ENCODE results near the gene SYT13. TPM values are rescaled to one million over a fixed set of nuclear protein-coding genes. Genes with fewer than 3 reads are reported as not detected.
A peak's percentile ranks its signal among the peaks of the same experiment; 100 is the strongest.

SYT13 gene
- total RNA-seq, 1 experiment from 2014 or later, result 1.4 TPM

DNA sequence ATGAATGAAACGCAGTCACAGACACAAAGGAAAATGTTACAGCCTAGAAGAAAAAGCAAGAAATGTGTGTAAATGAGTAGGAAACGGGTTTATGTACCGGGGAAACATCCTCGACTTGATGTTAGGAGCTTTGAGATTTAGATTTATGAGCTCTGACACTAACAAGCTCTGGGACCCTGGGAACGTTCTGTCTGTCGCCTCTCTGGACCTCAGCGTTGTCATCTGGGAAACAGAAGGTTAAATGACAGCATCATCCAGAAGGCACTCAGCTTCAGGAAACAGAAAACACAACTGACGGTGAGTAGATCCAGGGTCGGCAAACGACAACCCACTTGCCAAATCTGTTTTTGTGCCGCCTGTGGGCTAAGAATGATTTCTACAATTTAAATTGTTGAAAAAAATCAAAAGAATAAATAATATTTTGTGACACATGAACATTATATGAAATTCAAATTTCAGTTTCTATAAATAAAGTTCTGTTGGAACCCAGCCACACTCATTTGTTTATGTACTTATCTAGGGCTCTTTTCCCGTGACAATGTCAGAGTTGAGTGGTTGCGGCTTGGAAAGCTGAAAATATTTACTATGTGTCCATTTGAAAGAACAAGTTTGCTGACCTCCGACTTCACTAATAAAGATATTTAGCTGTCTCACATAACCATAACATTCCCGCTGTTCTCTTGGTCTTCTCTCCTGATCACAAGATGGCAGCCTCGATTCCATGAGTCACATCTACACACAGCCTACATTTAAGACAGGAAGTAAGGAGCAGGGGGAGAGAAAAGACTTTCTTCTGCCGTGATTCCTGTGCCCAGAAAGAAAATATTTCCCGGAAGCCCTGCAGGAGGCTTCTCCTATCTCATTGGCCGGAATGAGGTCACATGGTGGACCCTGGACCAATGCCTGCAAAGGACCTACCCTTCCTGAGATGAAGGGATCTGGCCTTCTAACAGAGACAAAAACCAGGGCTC lies 47.1 kb upstream of the SYT13 start:
- Histone ChIP-seq H3K79me2 (ENCODE audit: insufficient read depth, low read length) (no peaks in the 10 kb centered on the region), H3K4me3 (replicated peaks in 1 of 2; ENCODE audit: low read depth in 1 of 2, low read length in 2 of 2) (no peak overlapping the region), H3K27ac (ENCODE audit: low read depth, low read length) (no peak overlapping the region), H3K9ac (ENCODE audit: low read length) (no peak overlapping the region), H3K4me1 (ENCODE audit: control insufficient read depth in 1 of 2, insufficient read depth in 2 of 2, low read length in 2 of 2) (peaks cover 6 to 16% of the 10 kb centered on the region in 2 experiments; a peak in 3 of 4 replicates), H3K36me3 (ENCODE audit: control insufficient read depth in 1 of 2, insufficient read depth in 2 of 2, low read length in 2 of 2) (no peaks in the 10 kb centered on the region), H4K20me1 (ENCODE audit: insufficient read depth) (no peaks in the 10 kb centered on the region), H3K27me3 (ENCODE audit: insufficient read depth, low read length) (no peaks in the 10 kb centered on the region), H3K4me2 (ENCODE audit: low read length) (peak overlapping the region; percentile 48), H2AFZ (ENCODE audit: low read depth, low read length, poor library complexity, severe bottlenecking) (peak overlapping the region; percentile 92), H3K9me3 (ENCODE audit: control insufficient read depth in 1 of 2, insufficient read depth in 1 of 2, low read depth in 1 of 2, low read length in 2 of 2) (no peaks in the 10 kb centered on the region), H3K9me2 (ENCODE audit: insufficient read depth) (no peaks in the 10 kb centered on the region)
- ChIA-PET RAD21 (ENCODE audit: low non-redundant PET in 1 of 2, low total read pairs in 2 of 2, uncharacterized antibody in 2 of 2, unreplicated experiment in 2 of 2) (no interaction called here), CTCF (interaction anchor here (1.0 to 3.9 kb wide), 7 partner anchors 8 to 438 kb away, joined by 3 to 27 read pairs (median 5); no protein-coding TSS in a partner anchor), POLR2A (no interaction called here)
- DNase-seq (ENCODE audit: low read depth, low spot score), result peak; percentile 23
- TF ChIP-seq EGR1 (IDR thresholded peaks at IDR 0.05; ENCODE audit: low read depth) (no peak), RAD21 (IDR thresholded peaks at IDR 0.05; ENCODE audit: low read depth) (no peak), SIN3A (IDR thresholded peaks at IDR 0.05; ENCODE audit: low read depth) (no peak), EZH2 (IDR thresholded peaks at IDR 0.05) (no peak), POLR2AphosphoS5 (IDR thresholded peaks at IDR 0.05; ENCODE audit: low read depth, low read length) (no peak), TCF7L2 (IDR thresholded peaks at IDR 0.05; ENCODE audit: borderline replicate concordance, extremely low read depth, insufficient read depth, insufficient read length) (no peak), SP1 (IDR thresholded peaks at IDR 0.05; ENCODE audit: low read depth) (no peak)
- TF ChIP-seq, protein P1, sequence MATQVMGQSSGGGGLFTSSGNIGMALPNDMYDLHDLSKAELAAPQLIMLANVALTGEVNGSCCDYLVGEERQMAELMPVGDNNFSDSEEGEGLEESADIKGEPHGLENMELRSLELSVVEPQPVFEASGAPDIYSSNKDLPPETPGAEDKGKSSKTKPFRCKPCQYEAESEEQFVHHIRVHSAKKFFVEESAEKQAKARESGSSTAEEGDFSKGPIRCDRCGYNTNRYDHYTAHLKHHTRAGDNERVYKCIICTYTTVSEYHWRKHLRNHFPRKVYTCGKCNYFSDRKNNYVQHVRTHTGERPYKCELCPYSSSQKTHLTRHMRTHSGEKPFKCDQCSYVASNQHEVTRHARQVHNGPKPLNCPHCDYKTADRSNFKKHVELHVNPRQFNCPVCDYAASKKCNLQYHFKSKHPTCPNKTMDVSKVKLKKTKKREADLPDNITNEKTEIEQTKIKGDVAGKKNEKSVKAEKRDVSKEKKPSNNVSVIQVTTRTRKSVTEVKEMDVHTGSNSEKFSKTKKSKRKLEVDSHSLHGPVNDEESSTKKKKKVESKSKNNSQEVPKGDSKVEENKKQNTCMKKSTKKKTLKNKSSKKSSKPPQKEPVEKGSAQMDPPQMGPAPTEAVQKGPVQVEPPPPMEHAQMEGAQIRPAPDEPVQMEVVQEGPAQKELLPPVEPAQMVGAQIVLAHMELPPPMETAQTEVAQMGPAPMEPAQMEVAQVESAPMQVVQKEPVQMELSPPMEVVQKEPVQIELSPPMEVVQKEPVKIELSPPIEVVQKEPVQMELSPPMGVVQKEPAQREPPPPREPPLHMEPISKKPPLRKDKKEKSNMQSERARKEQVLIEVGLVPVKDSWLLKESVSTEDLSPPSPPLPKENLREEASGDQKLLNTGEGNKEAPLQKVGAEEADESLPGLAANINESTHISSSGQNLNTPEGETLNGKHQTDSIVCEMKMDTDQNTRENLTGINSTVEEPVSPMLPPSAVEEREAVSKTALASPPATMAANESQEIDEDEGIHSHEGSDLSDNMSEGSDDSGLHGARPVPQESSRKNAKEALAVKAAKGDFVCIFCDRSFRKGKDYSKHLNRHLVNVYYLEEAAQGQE (IDR thresholded peaks at IDR 0.05; ENCODE audit: low read depth), result no peak
- TF ChIP-seq, protein P2, sequence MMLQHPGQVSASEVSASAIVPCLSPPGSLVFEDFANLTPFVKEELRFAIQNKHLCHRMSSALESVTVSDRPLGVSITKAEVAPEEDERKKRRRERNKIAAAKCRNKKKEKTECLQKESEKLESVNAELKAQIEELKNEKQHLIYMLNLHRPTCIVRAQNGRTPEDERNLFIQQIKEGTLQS (IDR thresholded peaks at IDR 0.05), result no peak
- peak; percentile 65 for ATAC-seq
- intact Hi-C loops (cut with micrococcal nuclease), result loop anchor here (5.0 kb wide), 1 partner anchor 81 kb away; no protein-coding TSS in a partner anchor
- no TSS peak for BruUV-seq (replicated peaks)
